ENCODE results near the gene OMD.
"Not testable (repeated sequence)": the region's sequence is repeated elsewhere in the genome, so short reads cannot be mapped to it uniquely, and the experiment has no call there.

Gene OMD

DNA sequence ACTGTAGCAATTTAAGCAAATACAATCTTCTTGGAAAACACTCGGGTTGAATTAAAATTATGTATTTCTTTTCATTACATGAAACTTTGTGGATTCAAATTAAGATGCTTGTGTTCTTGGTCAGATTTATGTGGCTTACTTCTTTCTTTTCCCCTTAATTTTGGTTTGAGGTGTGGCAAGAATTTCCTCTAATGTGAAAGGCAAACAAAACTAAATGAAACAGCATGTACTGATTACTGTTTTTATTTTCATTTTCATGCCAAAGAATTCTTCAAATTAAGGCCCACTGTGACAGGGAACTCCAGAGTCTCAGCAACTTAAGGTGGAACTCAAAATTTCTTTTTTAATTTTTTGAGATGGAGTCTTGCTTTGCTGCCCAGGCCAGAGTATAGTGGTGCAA, at the start of gene OMD:
OMD (minus strand) TSS at position 132 of the 400 bp plus-strand sequence. CDS start 6,913 bp downstream, outside the sequence.
- no peak for DNase-seq

- no peak for DNase-seq
Measured at GRCh38 chr9:92468206-92468605, 43.9 kb upstream of the OMD start.

DNA sequence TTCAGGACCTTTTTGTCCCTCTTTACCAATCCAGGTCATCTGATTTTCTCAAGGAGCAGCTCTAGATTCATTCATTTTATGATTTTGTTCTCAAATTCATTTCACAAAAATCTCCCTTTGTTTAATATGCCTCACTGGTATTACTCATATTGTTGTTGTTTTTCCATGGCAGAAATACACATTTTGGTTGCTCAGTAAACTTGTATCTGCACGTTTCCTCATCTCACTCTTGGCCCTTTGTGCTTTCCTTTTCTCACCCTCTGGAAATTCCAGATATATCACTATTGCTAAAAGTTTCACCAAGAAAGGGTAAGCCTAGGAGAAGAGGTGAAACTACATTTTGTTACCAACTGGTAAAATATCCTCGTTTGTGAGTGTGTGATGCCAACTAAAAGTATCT, 43.2 kb upstream of the OMD start:
- no peak for DNase-seq

- DNase-seq: no peak
Measured at GRCh38 chr9:92467041-92467440, 42.8 kb upstream of the OMD start.

DNA sequence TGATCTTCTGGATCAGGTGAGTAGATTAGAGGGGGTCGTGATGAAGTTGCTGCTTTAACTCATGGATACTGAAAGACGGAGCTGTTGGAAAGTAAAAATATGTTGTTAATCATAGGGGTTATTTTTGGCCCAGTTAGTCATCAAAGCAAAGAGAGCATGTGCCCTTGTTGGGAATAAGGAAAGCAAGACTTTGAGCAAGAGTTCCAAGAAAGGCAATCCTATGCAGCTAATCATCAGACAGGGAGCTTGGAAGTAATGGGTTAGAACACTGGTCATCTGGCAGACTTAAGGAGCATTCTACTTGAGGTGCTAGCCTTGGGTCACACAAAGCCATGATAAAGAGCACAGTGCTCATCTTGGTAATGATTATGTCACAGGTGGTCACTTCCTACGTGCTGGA, 39.7 kb upstream of the OMD start:
- no peak for DNase-seq

DNA sequence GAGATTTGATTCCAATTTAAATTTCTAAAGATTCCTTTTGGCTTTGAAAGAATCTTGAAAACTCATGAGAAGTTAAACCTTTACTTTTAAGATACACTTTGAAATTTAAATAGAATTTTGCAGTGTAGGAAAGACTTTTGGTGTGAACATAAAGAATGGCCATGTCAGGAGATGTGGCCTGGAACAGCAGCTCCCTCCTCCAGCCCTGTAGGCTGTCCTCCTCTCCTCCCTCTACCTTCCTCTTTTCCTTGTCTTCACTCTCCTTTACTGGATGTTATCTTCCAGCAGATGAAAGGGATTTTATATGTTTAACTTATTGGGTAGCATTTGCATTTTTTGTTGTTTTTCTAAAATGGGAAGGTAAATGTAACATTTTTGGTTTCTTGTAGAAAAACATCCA, 39.1 kb upstream of the OMD start:
- no peak for DNase-seq

GRCh38 chr9:92457576-92457975, 33.3 kb upstream of the OMD start:
- DNase-seq: no peak

GRCh38 chr9:92455217-92455616, 30.9 kb upstream of the OMD start:
- DNase-seq: peak; percentile 8

DNA sequence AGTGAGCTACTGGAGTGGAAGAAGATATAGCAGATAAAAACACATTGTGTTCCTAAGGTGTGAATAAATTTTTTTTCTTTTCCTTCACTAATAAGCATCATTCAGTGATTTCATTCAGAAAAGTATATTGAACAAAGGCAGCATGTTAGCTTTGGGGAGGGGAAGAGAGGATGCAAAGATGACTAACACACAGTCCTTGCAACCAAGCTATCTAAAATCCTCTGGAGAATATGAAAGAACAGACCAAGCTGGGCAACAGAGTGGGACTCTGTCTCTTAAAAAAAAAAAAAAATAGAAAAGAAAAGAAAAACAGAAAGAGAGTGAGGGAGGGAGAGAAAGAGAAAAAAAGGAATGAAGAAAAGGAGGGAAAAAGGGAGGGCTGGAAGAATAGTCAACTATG, 22.3 kb upstream of the OMD start:
- no peak for DNase-seq

GRCh38 chr9:92444841-92445240, 20.6 kb upstream of the OMD start:
- DNase-seq: no peak

GRCh38 chr9:92440751-92441046, 16.4 kb upstream of the OMD start:
- DNase-seq: peak; percentile 64

DNA sequence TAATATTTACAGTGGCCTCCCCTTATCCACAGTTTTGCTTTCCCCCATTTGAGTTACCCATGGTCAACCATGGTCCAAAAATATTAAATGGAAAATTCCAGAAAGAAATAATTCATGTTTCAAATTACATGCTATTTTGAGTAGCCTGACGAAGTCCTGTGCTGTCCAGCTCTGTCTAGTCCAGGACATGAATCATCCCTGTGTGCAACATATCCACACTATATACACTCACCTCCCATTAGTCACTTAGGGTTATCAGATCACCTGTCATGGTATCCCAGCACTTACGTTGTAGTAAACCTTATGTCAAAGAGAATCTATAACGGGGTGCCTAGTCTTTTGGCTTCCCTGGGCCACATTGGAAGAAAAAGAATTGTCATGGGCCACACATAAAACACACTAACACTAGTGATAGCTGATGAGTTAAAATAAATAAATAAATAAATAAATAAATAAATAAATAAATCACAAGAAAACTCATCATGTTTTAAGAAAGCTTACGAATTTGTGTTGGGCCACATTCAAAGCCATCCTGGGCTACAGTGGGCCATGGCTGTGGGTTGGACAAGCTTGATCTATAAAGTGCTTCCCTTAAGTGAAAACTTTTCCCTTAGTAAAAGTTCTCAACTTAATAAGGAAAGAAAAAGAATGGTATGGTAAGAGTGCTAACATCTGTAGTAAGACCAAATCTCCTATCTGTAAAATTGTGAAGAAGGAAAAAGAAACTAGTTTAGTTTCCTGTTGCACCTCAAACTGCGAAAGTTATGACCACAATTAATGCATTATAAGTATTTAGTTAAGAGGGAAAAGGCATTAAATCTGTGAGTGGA, 15.9 kb upstream of the OMD start:
- DNase-seq: no peak

DNA sequence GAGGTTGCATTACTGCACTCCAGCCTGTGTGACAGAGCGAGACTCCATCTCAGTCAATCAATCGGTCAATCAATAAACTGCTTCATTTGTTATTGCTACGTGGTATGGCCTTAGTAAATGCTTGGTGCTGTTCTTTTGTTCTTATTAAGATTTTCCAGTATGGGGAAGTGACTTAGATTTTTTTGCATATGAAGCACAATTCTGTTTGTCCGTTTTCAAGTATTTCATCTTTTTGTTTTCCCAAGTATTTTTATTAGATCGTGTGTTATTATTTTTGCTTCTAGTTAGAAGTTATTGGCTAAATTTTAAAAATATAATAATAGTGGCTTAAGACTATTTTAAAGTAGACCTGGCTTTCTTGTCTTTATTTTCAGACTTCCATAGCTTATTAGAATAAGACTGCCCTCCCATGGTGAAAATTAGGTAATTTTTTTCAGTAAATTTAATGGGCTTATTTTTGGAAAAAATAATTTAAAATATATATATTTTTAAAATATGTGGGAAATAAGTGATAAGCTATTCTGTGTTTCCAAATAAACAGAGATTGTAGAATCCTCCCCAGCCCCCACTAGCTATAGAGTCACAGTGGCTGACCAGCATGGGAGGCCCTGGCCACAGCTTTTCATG, 14.7 kb upstream of the OMD start:
- no peak for DNase-seq

GRCh38 chr9:92435263-92435662, 11.0 kb upstream of the OMD start:
- DNase-seq: no peak

DNA sequence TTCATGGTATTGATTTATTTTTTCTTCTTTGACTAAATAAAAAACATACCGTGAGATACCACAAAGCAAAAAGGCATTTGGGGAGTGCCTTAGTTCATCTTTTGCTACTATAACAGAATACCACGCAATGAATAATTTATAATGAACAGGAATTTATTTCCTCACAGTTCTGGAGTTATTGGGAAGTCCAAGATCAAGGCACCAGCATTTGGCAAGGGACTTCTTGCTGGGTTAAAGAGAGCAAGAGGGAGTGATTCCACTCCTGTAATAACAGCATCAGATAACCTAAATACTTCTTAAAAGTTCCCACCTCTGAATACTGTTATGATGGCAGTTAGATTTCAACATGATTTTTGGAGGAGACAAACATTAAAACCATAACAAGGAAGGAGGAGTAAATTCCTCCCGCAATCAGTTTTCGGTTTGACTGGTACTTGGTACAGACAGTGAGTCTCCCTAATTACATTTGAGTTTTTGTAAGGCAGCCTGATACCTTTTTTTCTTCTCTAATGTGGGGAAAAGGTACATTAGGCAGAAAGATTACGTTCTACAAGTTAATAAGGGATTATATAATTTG, 8.8 kb upstream of the OMD start:
- peak; percentile 13 for DNase-seq

DNA sequence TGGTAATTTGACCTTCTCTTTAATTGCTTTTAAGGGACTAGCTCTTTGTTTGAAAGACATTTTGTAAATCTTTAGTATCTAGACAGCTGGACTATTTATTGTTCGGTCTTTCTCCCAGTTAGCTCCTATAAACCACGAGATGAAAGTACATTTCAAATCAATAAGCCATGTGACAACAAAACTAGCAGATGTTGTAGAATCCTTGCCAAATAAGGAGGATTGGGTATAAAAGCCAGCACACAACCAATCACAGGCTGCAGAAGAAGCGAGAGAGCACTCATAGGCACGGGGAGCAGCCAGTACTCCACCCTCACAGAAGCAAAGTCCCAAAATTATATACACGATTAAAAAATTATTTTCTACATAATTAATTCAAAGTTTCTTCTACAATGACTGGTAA, 8.1 kb upstream of the OMD start:
- DNase-seq: no peak

DNA sequence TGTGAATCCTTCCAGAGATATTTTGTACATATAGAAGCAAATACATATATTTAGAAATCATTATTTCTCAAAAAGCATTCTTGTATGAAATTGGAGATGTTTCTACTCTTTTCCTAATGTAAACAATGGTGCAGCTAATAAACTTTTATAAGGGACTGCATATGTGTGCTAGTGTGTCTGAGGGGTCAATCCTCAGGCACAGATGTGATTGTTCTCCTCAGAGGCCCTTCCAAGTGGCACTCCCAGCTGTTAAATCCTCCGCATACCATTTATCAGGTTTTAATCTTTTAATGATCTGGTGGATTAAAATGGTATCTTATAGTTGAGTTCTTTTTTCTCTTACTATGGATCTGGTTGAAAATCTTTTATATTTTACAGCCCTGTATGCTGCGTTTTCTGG, 5.6 kb upstream of the OMD start:
- DNase-seq: no peak

DNA sequence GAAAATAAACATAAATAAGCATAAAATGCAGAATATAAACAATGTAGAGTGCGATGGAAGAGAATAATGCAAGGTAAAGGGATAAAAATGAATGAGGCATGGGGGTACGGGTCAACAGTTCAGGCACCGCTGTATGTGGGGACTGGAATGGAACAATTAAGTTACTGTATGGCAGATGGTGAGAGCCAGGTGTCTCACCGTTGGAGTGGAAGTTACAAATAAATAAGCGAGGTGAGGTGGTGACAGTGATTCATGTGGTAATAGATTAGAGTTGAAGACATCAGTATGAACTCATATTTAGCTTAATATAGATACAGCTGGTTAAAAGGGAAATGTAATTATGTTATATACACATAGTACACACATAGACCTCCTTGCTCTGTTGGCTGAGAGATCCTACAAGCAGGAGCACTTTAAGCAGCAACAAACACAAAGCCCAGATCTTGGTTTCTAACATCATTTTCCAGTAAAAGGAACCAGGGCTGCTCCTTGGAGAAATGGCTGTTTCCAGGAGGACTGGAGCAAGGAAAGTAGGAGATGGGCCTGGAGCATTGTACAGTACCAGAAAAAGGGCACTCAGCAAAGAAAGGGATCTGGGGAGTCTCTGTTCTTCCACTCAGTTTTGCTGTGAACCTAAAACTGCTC, 2.4 kb upstream of the OMD start:
- no peak for DNase-seq

DNA sequence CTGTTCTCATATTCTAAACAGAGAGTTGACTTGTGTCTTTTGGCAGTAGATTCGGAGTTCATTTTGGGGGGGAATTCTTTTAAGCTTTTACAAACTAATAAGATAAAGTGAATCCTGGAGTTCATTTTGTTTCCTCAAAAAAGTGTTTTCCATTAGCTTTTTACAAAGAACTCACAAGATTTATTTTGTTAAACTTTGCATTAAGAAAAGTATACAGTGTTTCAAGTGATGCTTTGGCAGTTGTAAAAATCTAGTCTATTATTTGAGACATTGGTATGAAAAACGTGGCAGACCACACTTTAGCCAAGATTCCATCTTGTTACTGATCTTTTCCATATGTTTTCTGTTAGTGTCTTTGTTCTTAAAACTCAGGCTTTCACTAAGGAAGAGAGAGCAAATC, 1.2 kb upstream of the OMD start:
- no peak for DNase-seq

- no peak for DNase-seq
Measured at GRCh38 chr9:92423612-92424011, 659 bp downstream of the OMD start.

DNA sequence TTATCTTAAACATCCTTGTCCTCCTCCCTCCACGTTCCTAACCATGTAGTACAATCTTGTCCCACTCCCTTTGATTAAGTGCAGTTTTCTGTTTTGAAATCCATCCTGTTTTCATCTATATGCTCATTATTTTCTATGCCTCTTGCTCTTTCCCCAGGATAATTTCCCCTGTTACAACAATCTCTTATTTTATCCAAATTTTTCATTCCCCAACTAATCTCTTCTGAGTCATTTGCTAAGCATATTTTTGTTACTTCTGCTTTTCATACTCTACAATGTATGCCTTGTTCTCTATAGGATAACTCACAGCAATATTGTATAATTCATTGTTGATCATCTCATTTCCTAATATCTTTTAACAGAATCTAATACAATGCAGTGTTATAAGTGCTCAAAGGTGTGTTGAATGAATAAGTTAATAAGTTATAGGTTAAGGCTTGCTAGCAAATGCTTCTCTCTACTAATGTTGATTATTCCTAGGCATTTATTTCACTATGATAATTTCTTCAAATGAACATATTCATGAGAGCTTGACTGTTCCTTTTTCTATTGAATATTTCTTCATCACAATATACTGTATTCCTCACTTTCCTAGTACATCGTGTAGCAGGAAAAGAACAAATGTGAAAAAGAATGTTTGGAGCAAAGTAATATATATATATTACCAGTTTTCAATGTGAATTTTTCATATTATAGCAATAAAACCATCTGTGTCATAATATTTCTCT, 1.5 kb downstream of the OMD start:
- DNase-seq: no peak

GRCh38 chr9:92414566-92414965, 9.7 kb downstream of the OMD start:
- no peak for DNase-seq

- DNase-seq: not testable (repeated sequence)
Measured at GRCh38 chr9:92411157-92411556, 13.1 kb downstream of the OMD start.
